GM21825 (cell line): ENCODE results near the gene UBAP2.

Source experiments
- ATAC-seq: cut with Tn5 transposase; IDR thresholded peaks from one replicate; pipeline ENCODE4 v1.9.1; 2021; ENCODE audit warnings: mild to moderate bottlenecking, moderate library complexity; ENCODE audit not compliant: unreplicated experiment

The UBAP2 gene, protein sequence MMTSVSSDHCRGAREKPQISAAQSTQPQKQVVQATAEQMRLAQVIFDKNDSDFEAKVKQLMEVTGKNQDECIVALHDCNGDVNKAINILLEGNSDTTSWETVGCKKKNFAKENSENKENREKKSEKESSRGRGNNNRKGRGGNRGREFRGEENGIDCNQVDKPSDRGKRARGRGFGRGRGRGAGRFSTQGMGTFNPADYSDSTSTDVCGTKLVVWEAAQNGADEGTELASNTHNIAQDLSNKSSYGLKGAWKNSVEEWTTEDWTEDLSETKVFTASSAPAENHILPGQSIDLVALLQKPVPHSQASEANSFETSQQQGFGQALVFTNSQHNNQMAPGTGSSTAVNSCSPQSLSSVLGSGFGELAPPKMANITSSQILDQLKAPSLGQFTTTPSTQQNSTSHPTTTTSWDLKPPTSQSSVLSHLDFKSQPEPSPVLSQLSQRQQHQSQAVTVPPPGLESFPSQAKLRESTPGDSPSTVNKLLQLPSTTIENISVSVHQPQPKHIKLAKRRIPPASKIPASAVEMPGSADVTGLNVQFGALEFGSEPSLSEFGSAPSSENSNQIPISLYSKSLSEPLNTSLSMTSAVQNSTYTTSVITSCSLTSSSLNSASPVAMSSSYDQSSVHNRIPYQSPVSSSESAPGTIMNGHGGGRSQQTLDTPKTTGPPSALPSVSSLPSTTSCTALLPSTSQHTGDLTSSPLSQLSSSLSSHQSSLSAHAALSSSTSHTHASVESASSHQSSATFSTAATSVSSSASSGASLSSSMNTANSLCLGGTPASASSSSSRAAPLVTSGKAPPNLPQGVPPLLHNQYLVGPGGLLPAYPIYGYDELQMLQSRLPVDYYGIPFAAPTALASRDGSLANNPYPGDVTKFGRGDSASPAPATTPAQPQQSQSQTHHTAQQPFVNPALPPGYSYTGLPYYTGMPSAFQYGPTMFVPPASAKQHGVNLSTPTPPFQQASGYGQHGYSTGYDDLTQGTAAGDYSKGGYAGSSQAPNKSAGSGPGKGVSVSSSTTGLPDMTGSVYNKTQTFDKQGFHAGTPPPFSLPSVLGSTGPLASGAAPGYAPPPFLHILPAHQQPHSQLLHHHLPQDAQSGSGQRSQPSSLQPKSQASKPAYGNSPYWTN

DNA sequence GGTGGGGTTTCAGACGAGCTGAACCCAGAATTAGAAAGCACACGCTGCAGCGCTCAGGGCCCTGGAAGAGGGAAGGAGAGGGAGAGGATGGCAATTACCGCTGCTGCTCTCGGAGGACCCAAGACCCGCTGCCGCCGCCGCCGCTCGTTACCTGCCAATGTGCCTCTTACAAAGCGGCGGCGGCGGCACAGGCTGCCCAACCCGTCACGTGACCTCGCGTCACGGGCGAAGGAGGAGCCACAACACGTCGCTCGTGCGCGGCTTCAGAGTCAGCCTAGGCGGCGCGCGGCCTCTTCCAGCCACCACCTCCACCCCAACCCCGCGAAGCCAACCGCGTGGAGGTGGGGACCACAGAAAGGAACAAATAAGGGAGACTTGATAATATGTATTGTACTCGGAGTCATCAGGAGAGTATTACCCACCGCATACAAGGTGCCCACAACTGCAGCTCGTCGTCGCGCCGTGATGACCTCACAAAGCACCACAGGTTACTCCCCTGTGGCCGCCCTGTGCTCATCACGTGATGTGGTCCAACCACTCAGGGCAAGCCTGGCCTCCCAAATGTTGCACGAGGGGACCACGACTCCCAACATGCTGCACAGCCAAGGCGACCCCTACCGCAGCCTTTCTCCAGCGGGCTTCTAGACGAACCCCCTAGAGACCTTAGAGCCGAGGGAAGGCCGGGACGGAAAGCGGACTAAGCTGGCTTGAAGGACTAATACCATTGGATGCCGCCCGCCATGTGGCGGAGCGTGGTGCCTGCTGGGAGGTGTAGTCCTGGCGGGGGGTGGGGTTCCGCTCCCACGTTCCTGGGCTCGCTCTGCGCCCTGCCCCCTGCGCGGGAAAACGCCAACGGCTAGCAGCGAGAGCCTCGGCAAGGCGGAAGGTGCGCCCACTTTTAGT is at the start of gene UBAP2:
Gene UBAP2, minus strand, starts transcription at position 161 of the 903 bp plus-strand sequence. CDS start 31,739 bp downstream, outside the sequence.
- peak; percentile 73 for ATAC-seq

DNA sequence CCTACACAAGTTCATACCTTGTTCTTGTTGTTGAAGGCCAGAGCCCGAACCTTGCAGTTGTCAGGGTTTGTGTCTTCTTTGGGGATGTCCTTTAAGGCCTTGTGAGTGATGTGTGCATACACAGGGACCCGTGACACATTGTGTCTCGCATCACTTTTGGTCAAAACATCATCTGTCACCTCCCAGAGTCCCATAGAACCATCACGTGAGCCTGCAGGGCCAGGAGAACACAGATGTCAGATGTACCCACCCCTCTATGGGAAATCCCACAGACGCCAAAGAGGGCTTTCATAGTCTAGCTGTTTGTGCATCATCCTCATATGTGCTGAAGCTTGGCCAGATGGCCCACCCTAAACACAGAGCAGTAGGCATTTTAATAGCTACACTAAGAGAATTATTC is 49.6 kb upstream of the UBAP2 start:
- ATAC-seq, result peak; percentile 57

DNA sequence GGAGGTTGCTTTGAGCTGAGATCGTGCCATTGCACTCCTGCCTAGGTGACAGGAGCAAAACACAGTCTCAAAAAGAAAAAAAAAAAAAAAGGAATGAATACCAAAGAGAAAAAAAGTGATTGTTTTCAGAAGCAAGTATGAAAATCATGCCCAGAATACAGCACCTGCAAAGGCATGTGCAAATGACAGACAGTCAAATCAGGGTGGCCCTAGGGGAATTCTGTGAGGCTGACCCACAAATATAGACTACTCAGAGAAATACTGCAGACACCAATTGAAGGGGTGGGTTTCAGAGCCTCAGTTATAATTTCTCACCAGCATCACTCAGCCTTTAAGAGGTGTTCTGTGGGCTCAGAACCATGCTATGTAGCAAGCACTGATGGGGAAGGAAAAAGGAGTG is 49.2 kb upstream of the UBAP2 start:
- peak; percentile 67 for ATAC-seq

DNA sequence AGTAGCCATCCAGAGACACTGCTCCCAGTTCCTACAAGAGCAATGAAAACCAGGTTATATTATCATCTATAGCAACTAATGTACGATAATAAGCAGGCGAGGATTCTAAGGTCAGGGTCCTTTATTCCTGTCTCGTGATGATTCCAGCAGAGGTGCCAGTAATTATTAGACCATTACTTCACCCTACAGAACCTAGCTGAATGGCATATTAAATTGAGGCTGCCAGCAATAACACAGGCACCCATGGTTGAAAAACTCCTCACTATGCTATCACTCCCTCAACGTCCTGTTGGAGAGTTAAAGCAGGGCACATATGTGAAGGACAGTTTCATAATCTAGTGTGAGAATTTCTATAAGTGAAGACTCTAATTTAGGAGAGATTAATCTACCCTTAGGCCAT is 48.1 kb upstream of the UBAP2 start:
- ATAC-seq, result no peak

DNA sequence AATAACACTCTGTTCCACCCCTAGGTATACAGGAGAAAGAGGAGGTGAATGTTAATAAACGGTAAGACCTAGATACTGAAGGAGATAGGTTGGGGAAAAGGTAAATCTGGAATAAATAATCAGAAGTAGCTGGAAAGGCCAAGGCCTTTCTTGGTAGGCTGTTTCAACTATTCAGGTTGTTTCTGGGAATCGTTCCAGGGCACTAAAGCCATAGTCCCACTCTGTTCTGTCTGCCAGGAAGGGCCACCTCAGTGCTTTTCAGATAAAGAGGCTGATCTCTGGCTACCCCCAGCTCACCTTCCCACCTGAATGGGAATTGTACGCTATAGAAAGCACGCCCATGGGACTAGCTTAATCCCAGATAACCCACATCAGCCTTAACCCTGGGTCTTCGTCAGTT is 44.9 kb upstream of the UBAP2 start:
- ATAC-seq, result no peak

DNA sequence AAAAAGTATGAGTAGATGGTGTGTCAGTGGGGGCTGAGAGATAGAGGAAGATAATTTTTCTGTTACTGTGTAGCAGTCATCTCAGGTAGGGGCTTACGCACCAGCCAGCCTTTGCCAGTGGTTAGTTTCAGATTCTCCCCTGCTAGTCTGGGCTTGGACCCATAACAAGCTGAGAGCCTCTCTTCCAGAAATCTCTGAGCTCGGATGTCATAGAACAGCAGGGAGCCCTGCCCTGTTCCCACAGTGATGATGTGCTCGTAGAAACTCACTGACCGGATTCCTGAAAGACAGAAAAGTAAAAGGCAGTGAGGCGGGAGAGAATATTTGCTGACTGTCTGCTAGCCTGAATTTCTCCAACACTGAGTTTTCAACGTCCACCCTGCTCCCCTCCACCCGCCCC is 40.6 kb upstream of the UBAP2 start:
- ATAC-seq, result no peak

DNA sequence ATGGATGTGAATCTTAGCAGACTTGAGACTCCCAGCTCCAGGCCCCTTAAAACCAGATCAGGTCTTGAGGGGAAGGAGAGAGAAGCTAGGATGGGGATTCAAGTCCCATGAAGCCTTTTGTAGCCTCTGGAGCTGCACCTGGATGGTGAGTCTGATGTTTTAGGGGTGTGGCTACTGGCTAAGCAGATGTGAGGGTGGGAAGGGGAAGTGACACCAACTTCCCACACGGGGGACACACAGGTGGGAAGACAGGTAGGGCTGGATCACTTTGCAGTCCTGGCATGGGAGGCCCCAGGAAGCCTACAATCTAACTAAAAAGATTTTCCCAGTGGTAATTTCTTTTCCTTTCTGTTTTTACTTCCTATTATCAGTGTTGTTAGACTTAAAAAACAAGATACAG is 38.7 kb upstream of the UBAP2 start:
- no peak for ATAC-seq

DNA sequence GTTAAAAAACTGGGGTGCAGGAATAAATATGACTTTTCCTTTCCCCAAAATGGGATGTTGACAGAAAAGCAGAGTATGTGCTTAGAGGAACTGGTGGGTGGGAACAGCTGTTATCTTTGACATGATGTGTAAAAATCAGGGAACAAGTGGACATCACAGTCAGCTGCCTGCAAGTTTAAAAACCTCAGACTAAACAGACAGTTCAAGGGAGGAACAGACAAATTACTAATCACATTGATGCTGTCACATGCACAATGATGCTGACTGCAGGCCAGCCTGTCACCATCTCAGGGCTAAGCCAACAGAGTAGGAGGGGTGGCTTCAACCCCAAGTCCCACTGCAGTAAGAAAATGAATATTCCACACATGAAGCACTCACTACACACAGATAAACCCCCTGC is 38.2 kb upstream of the UBAP2 start:
- ATAC-seq, result no peak

DNA sequence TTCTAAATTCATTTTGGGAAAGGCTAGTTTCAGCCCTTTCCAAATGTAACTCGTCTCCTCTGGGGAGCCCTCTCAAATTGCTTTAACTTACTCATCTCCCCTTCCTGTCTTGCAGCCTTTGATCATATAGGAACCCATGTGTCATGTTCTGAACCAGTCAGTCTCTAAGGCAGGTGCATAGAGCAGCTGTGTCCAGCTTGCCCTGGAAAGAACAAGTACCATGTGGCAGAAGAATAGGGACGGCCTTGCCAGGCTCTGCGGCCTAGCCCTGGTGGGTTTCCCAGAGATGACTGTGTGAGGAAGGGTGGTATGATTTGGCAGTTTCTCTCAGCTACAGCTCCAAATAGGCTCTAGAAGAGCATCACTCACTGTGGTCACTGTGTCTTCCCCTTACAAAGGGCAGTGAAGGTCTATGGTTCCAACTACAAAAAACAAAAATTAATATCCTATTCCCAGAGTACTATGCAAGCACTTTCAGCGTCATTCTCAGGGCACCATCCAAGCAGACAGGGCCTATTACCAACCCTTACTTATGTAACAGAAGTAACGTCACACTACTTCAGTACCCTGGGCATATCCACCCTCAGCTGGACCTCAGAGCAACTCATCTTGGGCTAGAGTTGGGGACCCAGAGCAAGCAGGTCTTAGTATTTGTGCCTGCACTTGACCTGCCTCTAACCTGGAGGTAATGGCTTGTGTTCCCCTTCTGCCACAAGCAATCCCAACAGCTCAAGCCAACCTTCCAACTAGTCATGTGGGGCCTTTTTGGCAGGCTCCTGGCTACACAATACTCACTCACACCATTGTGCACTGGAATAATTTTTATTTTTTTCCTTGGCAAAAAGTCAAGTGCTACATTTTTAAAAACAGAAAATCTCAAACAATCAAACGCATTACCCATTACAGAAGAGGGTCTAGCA is 37.2 kb upstream of the UBAP2 start:
- no peak for ATAC-seq

DNA sequence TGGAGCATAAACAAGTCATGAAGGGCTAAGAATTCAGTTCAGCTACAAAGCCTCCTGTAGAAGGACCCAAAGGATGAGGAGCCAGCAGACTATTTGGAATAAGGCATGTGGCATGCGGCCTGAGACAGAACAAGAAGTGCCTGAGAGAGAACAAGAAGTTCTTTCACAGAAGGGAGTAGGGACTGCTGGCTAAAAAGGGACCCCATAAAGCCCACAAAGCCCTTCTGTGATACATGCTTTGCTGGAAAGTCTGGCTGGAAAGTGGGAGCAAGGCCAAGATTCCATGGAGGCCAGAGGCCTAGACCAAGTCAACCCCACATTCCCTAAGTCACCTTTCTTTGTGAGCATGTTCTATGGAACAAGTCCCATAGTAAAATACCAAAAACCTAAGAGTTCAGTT is 35.9 kb upstream of the UBAP2 start:
- no peak for ATAC-seq

DNA sequence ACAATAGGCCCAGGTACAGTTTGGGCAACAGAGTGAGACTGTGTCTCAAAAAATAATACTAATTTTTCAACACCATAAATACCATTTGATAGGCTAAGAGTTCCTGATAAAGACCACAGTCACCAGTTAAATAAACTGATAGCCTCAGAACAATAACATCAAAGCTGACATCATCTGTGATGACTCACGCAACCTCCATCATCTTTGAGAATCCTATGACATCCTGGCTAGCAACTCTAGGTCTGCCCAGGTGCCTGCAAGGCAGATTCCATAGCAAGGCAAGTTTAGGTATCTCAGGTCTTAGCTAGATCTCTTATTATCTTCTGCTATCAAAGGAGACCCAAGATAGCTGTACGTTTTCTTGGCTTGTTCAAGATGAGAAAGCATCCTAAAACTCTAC is 30.5 kb upstream of the UBAP2 start:
- ATAC-seq, result no peak

DNA sequence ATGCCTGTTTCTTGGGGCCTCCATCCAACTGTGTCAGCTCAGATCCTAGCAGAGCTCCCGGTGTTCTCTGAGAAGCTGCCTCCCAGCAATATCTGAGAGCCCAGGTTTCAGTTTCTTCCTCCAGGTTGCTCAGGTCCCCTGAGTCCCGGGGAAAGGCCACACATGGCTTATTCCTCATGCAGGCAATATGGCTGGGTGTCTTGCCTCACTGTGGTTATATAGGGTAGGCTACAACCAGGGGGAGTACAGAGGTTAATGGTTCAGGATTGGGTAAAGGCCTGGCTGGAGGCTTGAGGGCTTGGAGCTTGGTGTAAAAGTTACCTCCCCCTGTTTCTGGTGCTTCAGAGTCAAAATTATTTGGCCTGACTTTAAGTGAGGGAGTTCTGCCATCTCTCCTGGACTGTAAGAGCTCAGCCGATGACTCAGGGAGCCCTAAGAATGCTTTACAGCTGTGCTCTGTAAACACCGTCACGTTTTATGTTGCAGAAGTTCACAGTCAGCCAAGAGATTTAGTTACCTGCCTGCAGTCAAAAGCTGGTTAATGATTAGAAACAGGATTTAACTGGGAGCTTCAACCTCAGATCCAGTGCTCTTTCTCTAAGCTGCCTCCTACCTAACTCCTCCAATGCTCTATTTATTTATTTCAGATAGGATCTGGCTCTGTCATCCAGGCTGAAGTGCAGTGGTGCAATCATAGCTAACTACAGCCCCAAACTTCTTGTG is 24.3 kb upstream of the UBAP2 start:
- ATAC-seq, result no peak

DNA sequence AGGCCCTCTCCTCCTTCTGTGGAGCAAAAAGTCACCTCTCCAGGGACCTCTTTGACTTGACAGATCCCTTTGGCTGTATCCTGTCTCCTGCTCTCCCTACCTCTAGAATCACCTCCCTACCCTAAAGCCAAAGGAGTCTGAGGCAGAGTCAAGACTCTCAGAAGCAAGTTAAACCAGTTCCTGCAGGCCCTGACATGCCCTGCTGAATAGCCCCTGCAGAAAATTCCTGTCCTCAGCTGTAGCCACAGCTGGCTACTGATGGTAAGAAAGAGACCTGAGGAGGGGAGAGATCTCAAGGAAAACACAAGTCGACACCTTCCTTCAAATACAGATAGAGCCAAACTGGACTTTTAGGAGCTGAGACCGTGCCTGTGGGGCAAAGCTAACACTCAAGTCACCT is 23.7 kb upstream of the UBAP2 start:
- ATAC-seq, result no peak

DNA sequence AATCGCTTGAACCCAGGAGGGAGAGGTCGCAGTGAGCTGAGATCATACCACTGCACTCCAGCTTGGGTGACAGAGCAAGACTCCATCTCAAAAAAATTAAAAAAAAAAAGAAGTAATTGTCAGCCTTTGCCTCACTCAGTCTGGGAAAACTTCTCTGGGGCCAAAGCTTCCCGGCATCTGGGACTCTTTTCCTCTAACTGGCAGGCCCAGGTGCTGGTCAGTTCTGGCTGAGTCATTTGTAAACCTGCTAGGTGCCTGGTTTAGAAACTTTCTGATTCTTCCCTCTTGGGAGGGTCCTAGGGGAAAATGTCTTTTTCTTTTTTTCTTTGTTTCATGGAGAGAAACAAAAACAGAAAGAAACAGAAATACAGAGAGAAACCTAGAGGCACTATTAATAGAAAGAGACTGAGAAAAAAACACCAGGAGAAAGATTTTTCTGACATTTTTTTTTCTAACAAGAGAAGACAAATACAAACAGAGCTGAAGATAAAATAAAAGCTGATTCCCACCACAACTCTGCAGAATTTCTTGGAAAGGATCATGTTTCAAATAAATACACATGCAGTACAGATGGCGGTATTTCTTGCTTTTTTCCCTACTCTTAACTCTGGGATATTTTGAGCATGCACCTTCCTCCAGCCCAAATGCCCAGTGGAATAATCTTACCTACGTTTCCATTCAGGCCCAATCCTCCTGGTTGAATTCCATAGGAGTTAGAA is 22.1 kb upstream of the UBAP2 start:
- ATAC-seq, result no peak

DNA sequence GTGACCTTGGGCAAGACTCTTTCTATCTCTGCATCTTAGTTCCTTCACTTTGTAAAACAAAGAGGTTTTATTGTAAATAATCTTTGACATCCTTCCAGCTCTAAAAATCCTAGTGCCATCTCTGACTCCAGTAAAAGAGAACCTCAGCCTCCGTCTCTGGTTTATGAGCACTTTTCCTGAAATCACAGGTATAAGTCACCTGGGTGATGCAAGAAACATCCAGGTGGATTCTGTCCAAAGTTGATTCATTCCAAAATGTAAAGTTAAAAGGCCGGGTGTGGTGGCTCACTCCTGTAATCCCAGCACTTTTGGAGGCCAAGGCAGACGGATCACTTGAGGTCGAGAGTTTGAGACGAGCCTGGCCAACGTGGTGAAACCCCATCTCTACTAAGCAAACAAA is 21.1 kb upstream of the UBAP2 start:
- ATAC-seq, result no peak

DNA sequence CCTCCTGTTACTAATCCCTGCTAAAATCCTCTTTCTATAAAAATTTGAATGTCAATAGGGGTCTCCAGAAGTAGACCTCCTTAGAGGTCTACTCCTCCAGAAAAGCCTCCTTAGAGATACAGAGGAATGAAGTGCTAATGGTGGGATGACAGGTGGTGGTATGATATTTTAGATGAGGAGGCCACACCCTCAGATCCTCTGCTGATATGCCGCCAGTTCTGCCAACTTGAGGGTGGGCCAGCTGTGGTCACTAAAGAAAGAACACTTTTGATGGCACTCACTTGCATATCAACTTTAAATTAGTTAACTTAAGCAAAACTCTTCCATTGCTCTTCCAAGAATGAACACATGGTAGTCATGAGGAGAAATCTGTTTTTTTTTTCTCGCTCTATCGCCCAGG is 16.9 kb upstream of the UBAP2 start:
- no peak for ATAC-seq

DNA sequence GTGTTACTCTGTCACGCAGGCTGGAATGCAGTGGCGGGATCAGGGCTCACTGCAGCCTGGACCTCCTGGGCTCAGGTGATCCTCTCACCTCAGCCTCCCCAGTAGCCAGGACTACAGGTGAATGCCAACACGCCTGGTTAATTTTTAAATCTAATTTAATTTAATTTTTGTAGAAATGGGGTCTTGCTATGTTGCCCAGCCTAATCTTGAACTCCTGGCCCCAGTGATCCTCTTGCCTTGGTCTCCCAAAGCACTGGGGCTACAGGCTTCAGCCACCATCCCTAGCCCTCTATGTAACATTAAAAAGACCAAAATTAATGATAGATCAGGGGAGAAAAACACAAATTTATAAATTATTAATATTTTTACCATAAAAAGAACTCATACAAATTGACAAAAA is 11.3 kb upstream of the UBAP2 start:
- no peak for ATAC-seq

DNA sequence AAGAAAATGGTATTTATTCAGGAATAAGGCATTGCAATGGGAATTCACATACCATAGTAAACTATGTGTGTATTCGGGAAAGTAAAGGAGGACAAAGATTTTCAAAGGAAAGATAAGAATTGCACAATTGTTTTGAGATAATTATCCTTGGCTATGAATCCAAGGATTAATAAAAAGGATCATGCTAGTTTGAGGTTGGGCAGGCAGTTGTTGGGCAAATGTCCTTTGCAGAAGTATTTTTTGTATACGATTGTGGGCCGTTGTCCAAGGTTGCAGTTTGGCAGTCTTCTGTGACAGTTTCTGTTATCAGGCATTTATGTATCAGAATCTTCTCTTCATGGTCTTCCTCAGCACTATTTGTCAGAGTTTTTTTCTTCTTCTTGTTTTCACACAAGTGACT is 10.6 kb upstream of the UBAP2 start:
- no peak for ATAC-seq
